Measurements from ENCODE around the gene NT5C3B. TPM values are rescaled to one million over a fixed set of nuclear protein-coding genes. Genes with fewer than 3 reads are reported as not detected.
"Not testable (repeated sequence)": the region's sequence is repeated elsewhere in the genome, so short reads cannot be mapped to it uniquely, and the experiment has no call there.

The NT5C3B gene
- total RNA-seq (10 to 100 TPM; 14.5 to 25.0 (median 20.5) TPM), polyA plus RNA-seq (10 to 100 TPM; 42.1 to 48.5 TPM)
- long read RNA-seq, donor 1, transcript NT5C3B-216 (8 exons, 1,534 nt): major isoform, 14 of 21 reads
- long read RNA-seq, donor 1, partial matches to known transcripts: 0 of 21 reads
- long read RNA-seq, donor 1, other reads (novel, unspliced or antisense): 3 of 21 reads
- long read RNA-seq, donor 2, transcript NT5C3B-216 (8 exons, 1,534 nt): major isoform, 10 of 20 reads
- long read RNA-seq, donor 2, partial matches to known transcripts: 0 of 20 reads
- long read RNA-seq, donor 2, other reads (novel, unspliced or antisense): 6 of 20 reads
- long read RNA-seq, donor 3, transcript NT5C3B-216 (8 exons, 1,534 nt): major isoform, 15 of 29 reads
- long read RNA-seq, donor 3, transcript NT5C3B-203 (9 exons, 975 nt): minor isoform, 6 of 29 reads
- long read RNA-seq, donor 3, partial matches to known transcripts: 1 of 29 reads
- long read RNA-seq, donor 3, other reads (novel, unspliced or antisense): 7 of 29 reads

- H3K27me3 ChIP-seq: no peaks in the 10 kb centered on the region
- DNase-seq (peak; percentile 34 to 71), ATAC-seq (peak; percentile 90 to 97 (median 92))
- peaks cover 0 to 26% (median 8%) of the 10 kb centered on the region in 9 donors for H3K36me3 ChIP-seq
- TF ChIP-seq, protein P1, sequence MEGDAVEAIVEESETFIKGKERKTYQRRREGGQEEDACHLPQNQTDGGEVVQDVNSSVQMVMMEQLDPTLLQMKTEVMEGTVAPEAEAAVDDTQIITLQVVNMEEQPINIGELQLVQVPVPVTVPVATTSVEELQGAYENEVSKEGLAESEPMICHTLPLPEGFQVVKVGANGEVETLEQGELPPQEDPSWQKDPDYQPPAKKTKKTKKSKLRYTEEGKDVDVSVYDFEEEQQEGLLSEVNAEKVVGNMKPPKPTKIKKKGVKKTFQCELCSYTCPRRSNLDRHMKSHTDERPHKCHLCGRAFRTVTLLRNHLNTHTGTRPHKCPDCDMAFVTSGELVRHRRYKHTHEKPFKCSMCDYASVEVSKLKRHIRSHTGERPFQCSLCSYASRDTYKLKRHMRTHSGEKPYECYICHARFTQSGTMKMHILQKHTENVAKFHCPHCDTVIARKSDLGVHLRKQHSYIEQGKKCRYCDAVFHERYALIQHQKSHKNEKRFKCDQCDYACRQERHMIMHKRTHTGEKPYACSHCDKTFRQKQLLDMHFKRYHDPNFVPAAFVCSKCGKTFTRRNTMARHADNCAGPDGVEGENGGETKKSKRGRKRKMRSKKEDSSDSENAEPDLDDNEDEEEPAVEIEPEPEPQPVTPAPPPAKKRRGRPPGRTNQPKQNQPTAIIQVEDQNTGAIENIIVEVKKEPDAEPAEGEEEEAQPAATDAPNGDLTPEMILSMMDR (IDR thresholded peaks at IDR 0.05): no peak
- 0 to 1% methylated on average over 69 to 72 of the region's 72 CpGs for WGBS, 2 donors
- intact Hi-C loops (cut with DNase I): no loop called here
- peak within 1 kb of the TSS in 9 of 10 donors; percentile 60 to 84 (median 75) for H3K27ac ChIP-seq
- H3K4me3 ChIP-seq: peak within 1 kb of the TSS; percentile 70 to 100 (median 90)
- H3K4me1 ChIP-seq: peaks cover 0 to 20% (median 14%) of the 10 kb centered on the region in 9 donors
- no peaks in the 10 kb centered on the region for H3K9me3 ChIP-seq
These were observed at the start of gene NT5C3B for GRCh38 chr17:41835800-41836549. Gene NT5C3B (minus strand): TSS chr17:41836232. CDS start chr17:41836193, 39 bp downstream.

- TF ChIP-seq, protein P1 (IDR thresholded peaks at IDR 0.05): peak in 6 of 9 donors; percentile 11 to 41 (median 25)
- Histone ChIP-seq H3K4me1 (no peaks in the 10 kb centered on the region), H3K36me3 (peaks cover 6 to 100% (median 84%) of the 10 kb centered on the region in 9 donors), H3K27me3 (no peaks in the 10 kb centered on the region), H3K4me3 (no peak overlapping the region), H3K9me3 (no peaks in the 10 kb centered on the region), H3K27ac (no peak overlapping the region)
- DNase-seq: no peak
- intact Hi-C loops (cut with DNase I): no loop called here
- WGBS, 2 donors: 83 to 86% methylated on average over 6 of the region's 6 CpGs
- ATAC-seq: no peak
These were observed 49.7 kb upstream of the NT5C3B start for GRCh38 chr17:41885733-41886132.

DNA sequence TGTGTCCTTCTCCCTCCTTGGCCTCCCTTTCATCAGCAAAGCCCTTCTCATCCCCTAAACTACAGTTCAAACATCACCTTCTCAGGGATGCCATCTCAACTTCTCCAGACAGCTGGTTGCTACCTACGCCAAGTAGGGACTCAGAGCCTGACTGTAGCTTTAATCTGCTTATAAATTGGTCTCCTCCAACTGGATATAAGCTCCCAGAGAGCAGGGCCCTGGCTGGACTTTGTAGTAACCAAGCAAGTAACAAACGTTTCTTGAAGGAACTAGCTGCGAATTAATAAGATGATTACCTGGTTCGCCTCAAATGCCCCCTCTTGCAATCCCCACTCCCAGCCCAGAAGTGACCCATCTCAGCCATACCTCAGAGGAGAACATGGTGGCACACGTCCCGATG is 46.7 kb upstream of the NT5C3B start:
- Histone ChIP-seq H3K36me3 (peaks cover 6 to 100% (median 76%) of the 10 kb centered on the region in 9 donors), H3K9me3 (no peaks in the 10 kb centered on the region), H3K27ac (no peak overlapping the region), H3K4me3 (no peak overlapping the region), H3K4me1 (no peaks in the 10 kb centered on the region), H3K27me3 (no peaks in the 10 kb centered on the region)
- intact Hi-C loops (cut with DNase I): no loop called here
- 88 to 95% methylated on average over 6 of the region's 6 CpGs for WGBS, 2 donors
- DNase-seq (no peak), ATAC-seq (no peak)
- TF ChIP-seq, protein P1 (IDR thresholded peaks at IDR 0.05): no peak

DNA sequence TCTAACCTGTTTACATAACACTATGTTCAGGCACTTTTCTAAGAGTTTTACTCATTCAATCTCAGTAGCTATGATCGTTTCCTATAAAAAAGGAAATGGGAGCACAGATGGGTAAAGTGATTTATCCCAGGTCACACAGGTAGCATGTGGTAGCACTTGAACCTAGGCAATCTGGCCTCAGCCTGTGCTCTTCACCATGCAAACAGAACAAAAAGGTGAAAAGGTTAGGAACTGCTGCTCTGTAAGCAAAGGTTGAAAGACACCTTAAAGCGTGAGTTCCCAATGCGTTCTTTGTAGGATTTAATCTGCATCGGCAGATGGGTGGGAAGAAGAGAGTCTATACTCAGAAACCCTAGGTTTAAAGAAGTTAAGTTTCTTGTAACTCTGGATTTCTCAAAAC is 44.1 kb upstream of the NT5C3B start:
- DNase-seq (no peak), ATAC-seq (no peak)
- TF ChIP-seq, protein P1 (IDR thresholded peaks at IDR 0.05): no peak
- WGBS, 2 donors: 91 to 94% methylated on average over 4 of the region's 4 CpGs
- Histone ChIP-seq H3K27me3 (no peaks in the 10 kb centered on the region), H3K36me3 (peaks cover 0 to 92% (median 58%) of the 10 kb centered on the region in 9 donors), H3K4me1 (no peaks in the 10 kb centered on the region), H3K4me3 (no peak overlapping the region), H3K27ac (no peak overlapping the region), H3K9me3 (no peaks in the 10 kb centered on the region)
- intact Hi-C loops (cut with DNase I): no loop called here

- not testable (repeated sequence) for H3K9me3 ChIP-seq, H3K27me3 ChIP-seq, DNase-seq, ATAC-seq, H3K27ac ChIP-seq, H3K4me1 ChIP-seq, H3K4me3 ChIP-seq
- intact Hi-C loops (cut with DNase I): loop anchor here in 1 of 10 donors (5.0 kb wide), 1 partner anchor 48 kb away; no protein-coding TSS in a partner anchor
- 98% methylated on average over 6 to 9 of the region's 9 CpGs for WGBS, 2 donors
- peaks cover 0 to 92% (median 46%) of the 10 kb centered on the region in 9 donors for H3K36me3 ChIP-seq
These were observed 38.2 kb upstream of the NT5C3B start for GRCh38 chr17:41874293-41874670.

Measured in heart right ventricle (tissue), 16 donors.